ENCODE results near the gene ZFP36L1.
"Not testable (repeated sequence)": the region's sequence is repeated elsewhere in the genome, so short reads cannot be mapped to it uniquely, and the experiment has no call there.

The ZFP36L1 gene

DNA sequence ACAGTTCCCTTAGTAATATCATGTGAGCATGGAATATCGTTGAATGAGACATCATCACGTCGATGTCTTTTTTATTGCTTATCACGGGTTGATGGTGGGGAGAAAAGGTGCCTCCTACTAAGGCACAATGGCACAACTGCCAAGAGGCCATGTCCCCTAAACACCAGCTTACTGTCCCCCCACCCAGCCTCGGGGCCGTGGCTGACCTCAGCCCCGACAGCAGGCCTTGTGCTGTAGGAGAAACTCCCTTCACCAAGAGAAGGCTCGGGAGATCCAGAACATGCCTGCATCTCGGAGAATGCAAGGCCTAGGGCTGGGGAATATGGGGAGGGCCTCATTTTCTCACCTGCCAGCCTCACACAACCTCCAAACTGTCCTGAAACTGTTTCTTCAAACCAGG is 22.8 kb downstream of the ZFP36L1 start:
- 82 to 100% methylated on average over 4 of the region's 9 CpGs for WGBS, 2 experiments (ENCODE audit: insufficient coverage in 2 of 2)
- Histone ChIP-seq H3K27ac (ENCODE audit: low read depth, low read length, severe bottlenecking) (no peak overlapping the region), H3K4me3 (ENCODE audit: extremely low read depth, insufficient read depth, low read length, poor library complexity, severe bottlenecking) (no peak overlapping the region), H3K9me3 (ENCODE audit: control insufficient read depth, low read length) (no peaks in the 10 kb centered on the region), H3K36me3 (ENCODE audit: control insufficient read depth, insufficient read depth, low read length) (no peaks in the 10 kb centered on the region), H3K4me1 (ENCODE audit: control insufficient read depth, insufficient read depth, low read length, poor library complexity, severe bottlenecking) (no peaks in the 10 kb centered on the region)

DNA sequence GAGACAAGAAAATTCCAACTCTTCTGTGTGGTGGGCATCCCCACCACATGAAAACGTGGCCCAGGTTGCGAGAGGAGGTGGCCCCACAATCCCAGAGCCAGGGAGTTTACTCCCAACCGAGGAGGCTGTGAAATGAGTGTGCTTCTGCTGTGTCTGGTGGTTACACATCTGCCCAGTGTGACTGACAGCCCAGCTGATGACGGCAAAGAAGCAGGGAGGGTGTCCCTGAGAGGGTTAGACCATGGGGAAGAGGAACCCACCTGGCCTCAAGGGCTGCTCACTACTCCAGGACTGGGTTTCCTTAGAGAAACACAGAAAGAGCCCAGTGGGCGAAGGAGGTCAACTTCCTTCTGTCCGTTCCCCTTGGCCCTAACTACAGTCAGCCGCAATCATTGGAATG is 24.6 kb downstream of the ZFP36L1 start:
- Histone ChIP-seq H3K36me3 (ENCODE audit: control insufficient read depth, insufficient read depth, low read length) (no peaks in the 10 kb centered on the region), H3K9me3 (ENCODE audit: control insufficient read depth, low read length) (no peaks in the 10 kb centered on the region), H3K4me3 (ENCODE audit: extremely low read depth, insufficient read depth, low read length, poor library complexity, severe bottlenecking) (no peak overlapping the region), H3K27ac (ENCODE audit: low read depth, low read length, severe bottlenecking) (no peak overlapping the region), H3K4me1 (ENCODE audit: control insufficient read depth, insufficient read depth, low read length, poor library complexity, severe bottlenecking) (peaks cover 5% of the 10 kb centered on the region)
- WGBS, 2 experiments (ENCODE audit: insufficient coverage in 2 of 2) = 90% methylated on average over 4 to 7 of the region's 7 CpGs

DNA sequence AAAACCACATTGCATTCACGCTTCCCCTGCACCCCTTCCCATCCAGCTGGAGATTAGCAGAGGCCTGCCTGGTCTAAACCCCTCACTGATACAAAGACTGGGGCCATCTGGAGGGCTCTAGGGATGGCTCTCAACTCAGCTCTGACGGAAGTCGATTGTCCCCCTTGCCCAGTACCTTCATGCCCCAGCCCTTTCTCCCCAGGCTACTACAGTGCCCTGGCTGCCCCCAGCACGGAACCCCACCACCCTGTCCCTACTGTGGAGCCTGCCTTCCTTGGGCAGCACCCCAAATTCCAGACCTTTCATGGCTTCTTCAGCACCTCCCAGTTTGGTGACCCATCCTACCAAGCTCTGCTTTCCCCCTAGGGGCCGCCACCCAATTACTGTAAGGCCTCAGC is 25.6 kb downstream of the ZFP36L1 start:
- no peaks in the 10 kb centered on the region for H3K9me3 ChIP-seq (ENCODE audit: control insufficient read depth, low read length)
- no peak overlapping the region for H3K4me3 ChIP-seq (ENCODE audit: extremely low read depth, insufficient read depth, low read length, poor library complexity, severe bottlenecking)
- no peaks in the 10 kb centered on the region for H3K36me3 ChIP-seq (ENCODE audit: control insufficient read depth, insufficient read depth, low read length)
- no peak overlapping the region for H3K27ac ChIP-seq (ENCODE audit: low read depth, low read length, severe bottlenecking)
- H3K4me1 ChIP-seq (ENCODE audit: control insufficient read depth, insufficient read depth, low read length, poor library complexity, severe bottlenecking) = peaks cover 14% of the 10 kb centered on the region
- WGBS, 2 experiments (ENCODE audit: insufficient coverage in 2 of 2) = 100% methylated on average over 3 to 5 of the region's 5 CpGs

DNA sequence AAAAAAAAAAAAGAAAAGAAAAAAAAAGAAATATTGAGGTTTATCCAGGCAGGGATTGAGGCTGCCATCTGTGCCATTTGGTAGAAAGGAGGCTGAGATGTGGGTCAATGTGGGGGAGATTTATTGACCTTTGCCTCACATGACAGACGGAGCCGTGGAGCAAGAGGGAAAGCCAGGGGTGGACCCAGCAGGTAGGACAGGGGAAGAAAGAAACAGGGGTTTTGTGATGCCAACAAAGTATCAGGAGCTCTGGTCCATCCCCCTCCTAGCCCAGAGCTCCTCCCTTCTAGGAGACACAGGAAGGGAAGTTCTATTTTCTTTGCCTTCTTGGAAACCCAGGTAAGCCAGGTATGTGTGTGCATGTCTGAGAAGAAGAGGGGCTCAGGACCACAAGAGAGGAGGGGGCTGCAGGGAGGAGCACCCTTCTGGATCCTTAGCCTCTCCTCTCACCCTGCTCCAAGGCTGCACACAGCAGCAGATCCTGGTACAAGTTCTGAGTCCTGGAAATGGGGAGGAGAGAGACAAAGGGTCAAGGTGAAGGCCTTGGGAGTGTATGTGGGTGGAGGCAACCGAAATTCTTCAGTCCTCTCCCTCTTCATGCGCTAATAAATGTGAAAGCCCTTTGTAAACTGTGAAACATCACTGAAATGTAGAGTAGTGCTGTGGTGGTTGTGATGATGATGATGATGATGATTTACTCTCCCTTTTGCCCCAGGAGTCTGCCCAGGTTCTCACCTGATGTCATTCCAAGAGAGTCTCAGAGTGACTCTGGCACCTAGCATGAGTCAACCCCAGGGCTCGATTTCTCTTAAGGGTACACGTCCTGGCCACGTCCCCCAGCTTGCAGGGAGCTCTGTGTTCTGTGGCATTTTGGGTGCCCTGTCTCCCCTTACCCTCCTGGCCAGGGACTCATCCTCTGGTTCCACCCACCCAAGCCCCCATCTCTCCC is 26.3 kb downstream of the ZFP36L1 start:
- Histone ChIP-seq H3K9me3 (ENCODE audit: control insufficient read depth, low read length) (no peaks in the 10 kb centered on the region), H3K4me3 (ENCODE audit: extremely low read depth, insufficient read depth, low read length, poor library complexity, severe bottlenecking) (no peak overlapping the region), H3K27ac (ENCODE audit: low read depth, low read length, severe bottlenecking) (no peak overlapping the region), H3K4me1 (ENCODE audit: control insufficient read depth, insufficient read depth, low read length, poor library complexity, severe bottlenecking) (peaks cover 16% of the 10 kb centered on the region), H3K36me3 (ENCODE audit: control insufficient read depth, insufficient read depth, low read length) (no peaks in the 10 kb centered on the region)
- 83 to 100% methylated on average over 2 to 5 of the region's 7 CpGs for WGBS, 2 experiments (ENCODE audit: insufficient coverage in 2 of 2)

DNA sequence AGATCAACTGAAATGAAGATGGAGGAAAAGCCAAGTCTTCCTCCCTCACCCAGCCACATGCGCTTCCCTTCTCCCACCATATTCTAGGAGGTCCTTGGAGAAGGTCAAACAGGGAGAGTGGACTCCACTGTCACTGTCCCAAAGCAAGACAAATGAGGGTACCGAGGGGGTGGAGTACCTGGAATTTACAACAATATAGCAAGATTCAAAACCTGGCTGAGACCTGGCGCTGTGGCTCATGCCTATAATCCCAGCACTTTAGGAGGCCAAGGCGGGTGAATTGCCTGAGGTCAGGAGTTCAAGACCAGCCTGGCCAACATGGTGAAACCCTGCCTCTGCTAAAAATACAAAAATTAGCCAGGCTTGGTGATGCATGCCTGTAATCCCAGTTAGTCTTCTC is 29.0 kb downstream of the ZFP36L1 start:
- H3K36me3 ChIP-seq (ENCODE audit: control insufficient read depth, insufficient read depth, low read length); H3K4me3 ChIP-seq (ENCODE audit: extremely low read depth, insufficient read depth, low read length, poor library complexity, severe bottlenecking); H3K9me3 ChIP-seq (ENCODE audit: control insufficient read depth, low read length); H3K27ac ChIP-seq (ENCODE audit: low read depth, low read length, severe bottlenecking): not testable (repeated sequence)
- WGBS, 2 experiments (ENCODE audit: insufficient coverage in 2 of 2) = 93 to 95% methylated on average over 3 of the region's 4 CpGs
- peaks cover 22% of the 10 kb centered on the region for H3K4me1 ChIP-seq (ENCODE audit: control insufficient read depth, insufficient read depth, low read length, poor library complexity, severe bottlenecking)

DNA sequence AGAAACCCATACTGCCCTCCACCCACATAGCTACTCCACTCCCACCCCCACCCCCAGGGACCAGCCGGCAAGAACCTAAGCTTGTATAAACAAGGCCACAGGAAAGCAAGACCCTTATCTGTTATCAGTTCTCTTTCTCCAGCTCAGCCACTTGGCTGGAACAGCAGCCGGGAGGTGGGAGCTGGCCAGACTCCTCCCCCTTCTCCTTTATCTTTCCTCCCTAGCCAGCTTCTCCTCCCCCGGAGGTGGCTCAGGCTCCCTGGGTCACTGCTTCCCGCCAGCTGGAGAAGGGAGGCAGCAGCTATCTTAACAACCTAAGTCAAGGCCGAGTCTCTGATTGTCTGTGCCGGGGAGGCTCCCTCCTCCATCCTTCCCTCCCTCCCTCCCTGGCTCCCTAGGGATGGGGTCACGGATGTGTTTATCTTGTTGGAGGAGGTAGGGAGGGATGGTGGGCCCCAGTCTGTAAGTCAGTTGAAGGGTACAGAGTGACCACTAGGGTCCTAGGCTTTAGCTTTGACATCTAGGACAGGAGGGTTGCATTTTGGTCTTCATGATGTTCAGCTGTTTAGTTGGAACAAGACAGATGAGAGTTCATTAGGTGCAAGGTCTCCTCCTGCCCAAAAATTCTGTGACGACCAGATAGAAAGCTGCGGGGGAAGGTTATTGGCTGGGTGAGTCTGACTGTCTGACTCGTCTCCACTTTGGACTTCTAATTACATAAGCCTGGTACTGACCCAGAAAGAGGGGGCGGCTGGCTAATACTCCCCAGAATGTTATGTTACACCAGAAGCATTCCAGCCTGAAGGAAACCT is 29.7 kb downstream of the ZFP36L1 start:
- H3K9me3 ChIP-seq (ENCODE audit: control insufficient read depth, low read length) = no peaks in the 10 kb centered on the region
- peaks cover 23% of the 10 kb centered on the region for H3K4me1 ChIP-seq (ENCODE audit: control insufficient read depth, insufficient read depth, low read length, poor library complexity, severe bottlenecking)
- no peaks in the 10 kb centered on the region for H3K36me3 ChIP-seq (ENCODE audit: control insufficient read depth, insufficient read depth, low read length)
- WGBS, 2 experiments (ENCODE audit: insufficient coverage in 2 of 2) = 45 to 92% methylated on average over 3 to 5 of the region's 11 CpGs
- no peak overlapping the region for H3K4me3 ChIP-seq (ENCODE audit: extremely low read depth, insufficient read depth, low read length, poor library complexity, severe bottlenecking)
- H3K27ac ChIP-seq (ENCODE audit: low read depth, low read length, severe bottlenecking) = no peak overlapping the region

DNA sequence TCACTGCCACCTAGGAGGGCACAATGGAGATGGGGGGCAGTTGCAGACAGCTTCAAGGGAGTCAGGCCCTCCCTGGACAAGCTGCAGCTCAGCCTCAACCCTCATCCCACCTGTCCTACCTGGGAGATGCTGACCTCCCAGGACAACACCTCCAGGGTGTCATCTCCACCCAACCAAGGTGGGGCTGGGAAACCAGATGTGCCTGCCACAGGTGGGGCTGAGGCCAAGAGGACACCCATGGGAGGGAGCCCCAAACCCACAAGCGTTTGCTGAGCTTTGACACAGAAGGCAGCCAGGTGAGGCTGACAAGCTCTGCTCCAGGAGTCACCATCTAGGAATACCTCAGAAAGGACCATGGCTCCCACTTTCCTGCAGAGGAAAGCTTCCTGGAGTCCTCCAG is 31.5 kb downstream of the ZFP36L1 start:
- Histone ChIP-seq H3K9me3 (ENCODE audit: control insufficient read depth, low read length) (no peaks in the 10 kb centered on the region), H3K4me1 (ENCODE audit: control insufficient read depth, insufficient read depth, low read length, poor library complexity, severe bottlenecking) (peaks cover 30% of the 10 kb centered on the region), H3K4me3 (ENCODE audit: extremely low read depth, insufficient read depth, low read length, poor library complexity, severe bottlenecking) (no peak overlapping the region), H3K36me3 (ENCODE audit: control insufficient read depth, insufficient read depth, low read length) (no peaks in the 10 kb centered on the region), H3K27ac (ENCODE audit: low read depth, low read length, severe bottlenecking) (no peak overlapping the region)
- WGBS, 2 experiments (ENCODE audit: insufficient coverage in 2 of 2) = 93 to 100% methylated on average over 1 of the region's 1 CpG

DNA sequence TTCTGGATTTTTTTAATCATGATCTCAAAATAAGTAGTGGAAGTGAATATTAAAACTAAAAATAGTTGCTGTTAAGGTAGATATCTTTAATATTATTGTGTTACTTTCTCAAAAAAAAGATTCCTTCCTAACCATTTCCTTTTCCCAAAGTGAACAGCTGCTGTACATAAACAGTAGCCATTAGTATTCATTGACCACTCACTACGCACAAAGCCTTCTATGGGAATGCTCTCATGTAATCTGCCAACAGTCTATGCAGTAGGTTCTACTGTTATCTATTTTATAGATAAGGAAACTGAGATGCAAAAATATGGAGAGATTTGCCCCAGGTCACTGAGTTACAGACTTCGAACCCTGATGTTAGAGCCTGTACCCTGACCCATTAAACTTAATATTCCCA is 32.1 kb downstream of the ZFP36L1 start:
- WGBS, 2 experiments (ENCODE audit: insufficient coverage in 2 of 2) = 100% methylated on average over 1 of the region's 2 CpGs; no CpG with 5 or more reads in 1 of the 2 experiments
- Histone ChIP-seq H3K36me3 (ENCODE audit: control insufficient read depth, insufficient read depth, low read length) (no peaks in the 10 kb centered on the region), H3K4me1 (ENCODE audit: control insufficient read depth, insufficient read depth, low read length, poor library complexity, severe bottlenecking) (peaks cover 30% of the 10 kb centered on the region), H3K27ac (ENCODE audit: low read depth, low read length, severe bottlenecking) (no peak overlapping the region), H3K9me3 (ENCODE audit: control insufficient read depth, low read length) (no peaks in the 10 kb centered on the region), H3K4me3 (ENCODE audit: extremely low read depth, insufficient read depth, low read length, poor library complexity, severe bottlenecking) (no peak overlapping the region)

DNA sequence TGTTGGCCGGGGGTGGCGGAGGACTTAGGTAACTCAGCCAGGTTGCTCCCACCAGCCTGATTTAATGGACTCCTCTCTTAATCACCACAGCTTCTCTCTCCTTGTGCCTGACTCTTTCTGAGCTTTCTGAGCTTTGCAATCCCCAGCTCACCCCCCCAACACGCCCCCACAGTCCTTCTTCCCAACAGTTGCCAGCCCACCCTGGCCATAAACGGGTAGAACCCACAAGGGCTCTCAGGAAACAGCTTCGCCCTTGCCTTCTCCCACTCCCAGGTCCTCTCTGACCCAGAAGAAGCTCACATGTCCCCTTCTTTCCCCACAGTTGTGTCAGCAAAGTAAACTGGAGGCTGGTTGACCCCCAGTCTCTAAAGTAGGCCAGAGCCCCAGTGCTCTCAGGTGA is 32.9 kb downstream of the ZFP36L1 start:
- no peak overlapping the region for H3K27ac ChIP-seq (ENCODE audit: low read depth, low read length, severe bottlenecking)
- no peaks in the 10 kb centered on the region for H3K36me3 ChIP-seq (ENCODE audit: control insufficient read depth, insufficient read depth, low read length)
- no peaks in the 10 kb centered on the region for H3K9me3 ChIP-seq (ENCODE audit: control insufficient read depth, low read length)
- 87 to 96% methylated on average over 4 to 5 of the region's 5 CpGs for WGBS, 2 experiments (ENCODE audit: insufficient coverage in 2 of 2)
- peaks cover 30% of the 10 kb centered on the region for H3K4me1 ChIP-seq (ENCODE audit: control insufficient read depth, insufficient read depth, low read length, poor library complexity, severe bottlenecking)
- no peak overlapping the region for H3K4me3 ChIP-seq (ENCODE audit: extremely low read depth, insufficient read depth, low read length, poor library complexity, severe bottlenecking)

DNA sequence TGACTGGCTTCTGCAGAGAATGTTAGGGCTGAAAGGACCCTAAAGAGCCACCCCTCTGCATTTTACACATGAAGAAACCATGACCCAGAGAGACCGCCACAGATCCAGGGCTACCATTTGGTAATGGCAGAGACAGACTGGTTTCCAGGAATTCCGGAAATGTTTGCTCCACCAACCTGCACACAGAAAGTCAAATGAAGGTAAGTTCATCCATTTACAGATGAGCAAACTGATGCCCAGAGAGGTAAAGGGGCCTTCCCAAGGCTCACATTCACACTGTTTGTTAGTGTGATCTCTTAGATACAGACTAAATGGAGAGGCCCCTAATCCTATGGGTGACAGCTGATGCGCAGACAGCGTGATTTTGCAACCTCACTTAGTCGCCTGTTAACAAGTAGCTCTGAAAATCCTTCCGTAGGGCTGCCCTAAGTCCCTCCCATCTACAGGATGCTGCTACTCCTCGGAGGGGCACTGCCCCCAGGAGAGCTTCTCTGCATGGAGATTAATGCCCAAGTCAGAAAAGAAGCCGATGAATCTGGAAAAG is 33.8 kb downstream of the ZFP36L1 start:
- WGBS, 2 experiments (ENCODE audit: insufficient coverage in 2 of 2) = 93 to 96% methylated on average over 6 to 7 of the region's 8 CpGs
- Histone ChIP-seq H3K4me3 (ENCODE audit: extremely low read depth, insufficient read depth, low read length, poor library complexity, severe bottlenecking) (no peak overlapping the region), H3K27ac (ENCODE audit: low read depth, low read length, severe bottlenecking) (no peak overlapping the region), H3K9me3 (ENCODE audit: control insufficient read depth, low read length) (no peaks in the 10 kb centered on the region), H3K4me1 (ENCODE audit: control insufficient read depth, insufficient read depth, low read length, poor library complexity, severe bottlenecking) (peaks cover 30% of the 10 kb centered on the region), H3K36me3 (ENCODE audit: control insufficient read depth, insufficient read depth, low read length) (no peaks in the 10 kb centered on the region)

Measured in mesodermal cell (in vitro differentiated cells).